GM12875 (cell line): ENCODE measurements around the gene TTLL11.

Source experiments
- H3K4me3 ChIP-seq: one replicate; pipeline ENCODE4 v1.5.1; 2011; ENCODE audit warnings: low read depth, low read length, control low read depth
- TF ChIP-seq, protein P1 (sequence below): IDR thresholded peaks from 2 replicates; pipeline ENCODE4 v1.5.1; 2011; ENCODE audit warnings: low read depth, mild to moderate bottlenecking, control low read depth, inconsistent platforms, low read length, moderate library complexity, borderline replicate concordance; ENCODE audit not compliant: insufficient read depth

TTLL11 gene

GRCh38 chr9:121783521-121784507 is 309.3 kb downstream of the TTLL11 start:
- TF ChIP-seq, protein P1, sequence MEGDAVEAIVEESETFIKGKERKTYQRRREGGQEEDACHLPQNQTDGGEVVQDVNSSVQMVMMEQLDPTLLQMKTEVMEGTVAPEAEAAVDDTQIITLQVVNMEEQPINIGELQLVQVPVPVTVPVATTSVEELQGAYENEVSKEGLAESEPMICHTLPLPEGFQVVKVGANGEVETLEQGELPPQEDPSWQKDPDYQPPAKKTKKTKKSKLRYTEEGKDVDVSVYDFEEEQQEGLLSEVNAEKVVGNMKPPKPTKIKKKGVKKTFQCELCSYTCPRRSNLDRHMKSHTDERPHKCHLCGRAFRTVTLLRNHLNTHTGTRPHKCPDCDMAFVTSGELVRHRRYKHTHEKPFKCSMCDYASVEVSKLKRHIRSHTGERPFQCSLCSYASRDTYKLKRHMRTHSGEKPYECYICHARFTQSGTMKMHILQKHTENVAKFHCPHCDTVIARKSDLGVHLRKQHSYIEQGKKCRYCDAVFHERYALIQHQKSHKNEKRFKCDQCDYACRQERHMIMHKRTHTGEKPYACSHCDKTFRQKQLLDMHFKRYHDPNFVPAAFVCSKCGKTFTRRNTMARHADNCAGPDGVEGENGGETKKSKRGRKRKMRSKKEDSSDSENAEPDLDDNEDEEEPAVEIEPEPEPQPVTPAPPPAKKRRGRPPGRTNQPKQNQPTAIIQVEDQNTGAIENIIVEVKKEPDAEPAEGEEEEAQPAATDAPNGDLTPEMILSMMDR: no peak
- H3K4me3 ChIP-seq: no peak overlapping the region

DNA sequence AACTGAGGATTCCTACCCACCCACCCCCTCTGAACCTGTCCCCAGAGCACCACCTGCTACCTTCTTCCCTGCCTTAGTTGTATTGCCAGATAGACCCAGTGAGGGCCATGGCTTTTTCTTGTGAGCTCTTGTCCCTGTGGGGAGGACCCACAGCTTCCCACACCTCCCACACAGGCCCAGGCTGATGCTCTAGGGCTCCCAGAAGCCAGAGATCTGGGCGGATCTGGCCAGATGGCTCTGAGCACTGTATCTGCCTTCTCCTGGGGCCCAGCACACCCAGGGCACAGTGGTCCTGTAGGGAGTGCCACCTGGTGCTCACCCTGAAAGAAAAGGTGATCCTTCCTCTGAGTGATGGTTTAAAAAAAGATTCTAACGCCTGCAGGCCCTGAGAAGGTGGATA is 310.0 kb downstream of the TTLL11 start:
- H3K4me3 ChIP-seq: no peak overlapping the region

GRCh38 chr9:121782514-121783110 is 310.5 kb downstream of the TTLL11 start:
- no peak overlapping the region for H3K4me3 ChIP-seq
- TF ChIP-seq, protein P1: no peak

More for the DNA sequence above, 310.0 kb downstream of the TTLL11 start:
- TF ChIP-seq, protein P1: no peak

- H3K4me3 ChIP-seq: no peak overlapping the region
- TF ChIP-seq, protein P1: no peak
These were observed 311.2 kb downstream of the TTLL11 start for GRCh38 chr9:121781701-121782464.

DNA sequence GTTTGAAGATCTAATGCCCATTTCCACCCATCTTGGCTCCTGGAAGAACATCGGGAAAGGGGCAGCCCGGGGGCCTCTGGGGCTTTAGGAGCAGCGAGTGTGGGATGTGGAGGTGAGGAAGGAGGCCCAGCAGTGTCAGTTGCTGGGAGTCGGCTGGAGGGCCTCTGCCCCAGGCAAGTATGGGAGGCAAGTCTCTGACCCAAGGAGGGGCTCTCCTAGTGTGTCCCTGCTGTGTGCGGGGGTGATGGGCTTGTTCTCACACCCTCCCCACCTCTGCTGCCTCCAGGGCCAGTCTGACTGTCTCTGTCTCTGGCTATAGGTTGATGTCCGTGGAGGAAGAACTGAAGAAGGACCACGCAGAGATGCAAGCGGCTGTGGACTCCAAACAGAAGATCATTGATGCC is 312.0 kb downstream of the TTLL11 start:
- no peak overlapping the region for H3K4me3 ChIP-seq
- TF ChIP-seq, protein P1: no peak

DNA sequence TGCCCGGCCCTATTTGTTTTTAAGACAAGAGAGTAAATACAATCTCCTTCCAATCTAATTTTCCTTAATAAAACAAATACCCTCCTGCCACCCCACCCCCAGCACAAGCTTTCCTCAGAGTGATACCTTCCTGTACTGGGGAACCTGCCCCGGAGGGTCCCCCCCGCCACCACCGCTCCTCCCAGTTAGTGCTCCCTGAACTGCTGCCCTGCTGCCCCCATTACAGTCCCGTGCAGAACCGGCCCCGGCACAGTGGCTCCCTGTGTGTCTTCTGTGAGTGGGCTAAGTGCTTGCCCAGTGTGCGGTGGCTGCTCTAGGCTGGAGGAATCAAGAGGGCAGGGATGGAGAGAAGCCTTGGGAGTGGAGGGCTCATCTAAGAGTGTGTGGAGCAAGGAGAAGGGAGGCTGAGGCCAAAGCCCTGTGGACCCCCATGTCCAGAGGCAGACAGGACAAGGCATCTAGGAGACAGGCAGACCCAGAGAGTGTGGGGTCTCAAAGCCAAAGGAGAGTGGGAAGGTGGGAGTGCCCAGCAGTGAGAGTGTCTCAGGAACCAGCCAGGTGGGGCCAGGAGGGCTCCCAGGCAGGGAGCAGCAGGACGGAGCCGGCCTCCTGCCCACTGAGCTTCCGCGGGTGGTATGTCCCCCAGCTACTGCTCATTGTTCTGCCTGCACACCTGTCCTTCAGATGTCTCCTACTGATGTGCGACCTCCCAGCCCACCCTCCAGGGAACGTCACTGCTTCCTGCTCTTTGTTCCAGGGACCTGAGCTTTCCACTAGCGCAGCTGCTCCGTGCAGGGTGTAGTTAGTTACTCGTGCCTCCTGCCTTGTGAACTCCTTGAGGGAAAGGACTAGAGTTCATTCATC is 312.7 kb downstream of the TTLL11 start:
- TF ChIP-seq, protein P1: no peak
- no peak overlapping the region for H3K4me3 ChIP-seq
